Heart left ventricle (tissue), 13 donors: ENCODE results near the gene C17orf78.

Source experiments
- POLR2A ChIP-seq, 2 donors: fragments of 450-650 bp; IDR thresholded peaks; one replicate each; pipeline ENCODE4 v1.6.1; 2017; ENCODE audit warnings: antibody characterized with exemption in 2 of 2, mild to moderate bottlenecking in 2 of 2, moderate library complexity in 2 of 2
- TF ChIP-seq, protein P1 (sequence below), 12 donors: fragments of 200-600 bp; sonication (generic) in 4 of 12; IDR thresholded peaks; one replicate each; pipeline versions ENCODE4 v1.5.0 to v1.8.0; 2018 to 2022; ENCODE audit warnings: antibody characterized with exemption in 12 of 12, mild to moderate bottlenecking in 5 of 12
- donor health status: ischemic (EF 13 %, LVEDD 7.1; RV severe dilation, severe dysfunction).
- donor health status: DM: no; HTN: yes; CAD: no.
- donor health status: DM: no; HTN: no; CAD: no.
- donor health status: ischemic (EF 25% LVEDD 6.9; RV normal size, moderate dysfunction).
- donor health status: ischemic (EF 25% LVEDD 5.7; RV mildly dilated, moderate dysfunction).
- donor health status: ischemic (EF 35%, LVEDD 5.7; RV mildly dilated, moderate dysfunction).
- donor health status: nonischemic (EF 11% LVEDD 7.7; RV severe dilation, severe dysfunction).
- donor health status: DM: yes; HTN: yes; CAD: no.
- donor health status: PGD.
- donor health status: ischemic (EF 29% LVEDD 5.4; RV normal size, mild dysfunction).
- donor health status: nonischemic (EF 23%, LVEDD 6.1; RV moderate dilation, normal function).

- TF ChIP-seq POLR2A (IDR thresholded peaks at IDR 0.05), result no peak
- TF ChIP-seq, protein P1, sequence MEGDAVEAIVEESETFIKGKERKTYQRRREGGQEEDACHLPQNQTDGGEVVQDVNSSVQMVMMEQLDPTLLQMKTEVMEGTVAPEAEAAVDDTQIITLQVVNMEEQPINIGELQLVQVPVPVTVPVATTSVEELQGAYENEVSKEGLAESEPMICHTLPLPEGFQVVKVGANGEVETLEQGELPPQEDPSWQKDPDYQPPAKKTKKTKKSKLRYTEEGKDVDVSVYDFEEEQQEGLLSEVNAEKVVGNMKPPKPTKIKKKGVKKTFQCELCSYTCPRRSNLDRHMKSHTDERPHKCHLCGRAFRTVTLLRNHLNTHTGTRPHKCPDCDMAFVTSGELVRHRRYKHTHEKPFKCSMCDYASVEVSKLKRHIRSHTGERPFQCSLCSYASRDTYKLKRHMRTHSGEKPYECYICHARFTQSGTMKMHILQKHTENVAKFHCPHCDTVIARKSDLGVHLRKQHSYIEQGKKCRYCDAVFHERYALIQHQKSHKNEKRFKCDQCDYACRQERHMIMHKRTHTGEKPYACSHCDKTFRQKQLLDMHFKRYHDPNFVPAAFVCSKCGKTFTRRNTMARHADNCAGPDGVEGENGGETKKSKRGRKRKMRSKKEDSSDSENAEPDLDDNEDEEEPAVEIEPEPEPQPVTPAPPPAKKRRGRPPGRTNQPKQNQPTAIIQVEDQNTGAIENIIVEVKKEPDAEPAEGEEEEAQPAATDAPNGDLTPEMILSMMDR (IDR thresholded peaks at IDR 0.05), result no peak
Observed at GRCh38 chr17:37360632-37361031, 15.2 kb upstream of the C17orf78 start.
